ENCODE results near the gene MIS18A. TPM values are rescaled to one million over a fixed set of nuclear protein-coding genes. Genes with fewer than 3 reads are reported as not detected.

MIS18A gene
- total and polyA plus RNA-seq, 10 of the 15 experiments (the other 5 are each of a cell fraction or from before 2014, with no cell fraction given), result 6.5 to 48.9 (median 24.8) TPM

- TF ChIP-seq USF2 (IDR thresholded peaks at IDR 0.05; ENCODE audit: borderline replicate concordance, low read depth, low read length) (no peak), GATAD2B (conservative IDR thresholded peaks at IDR 0.05; ENCODE audit: low read depth) (no peak)
Observed at GRCh38 chr21:32309906-32310460, 31.1 kb upstream of the MIS18A start (continued).

- Histone ChIP-seq H3K4me3 (no peak overlapping the region), H3K36me3 (ENCODE audit: control insufficient read depth in 2 of 2, insufficient read depth in 2 of 2, low read length in 1 of 2) (peaks cover 5 to 11% of the 10 kb centered on the region in 2 experiments; a peak in 3 of 4 replicates), H2AFZ (ENCODE audit: control insufficient read depth, low read depth, low read length) (no peak overlapping the region), H4K20me1 (ENCODE audit: control insufficient read depth, insufficient read depth) (no peaks in the 10 kb centered on the region), H3K79me2 (ENCODE audit: control insufficient read depth, insufficient read depth, low read length) (no peaks in the 10 kb centered on the region), H3K9ac (ENCODE audit: control insufficient read depth, insufficient read depth, low read length) (no peak overlapping the region), H3K27me3 (replicated peaks in 1 of 2; ENCODE audit: control insufficient read depth in 2 of 2, insufficient read depth in 2 of 2, low read length in 1 of 2) (no peaks in the 10 kb centered on the region), H3K4me2 (ENCODE audit: control insufficient read depth, insufficient read depth) (no peak overlapping the region), H3K9me3 (replicated peaks; ENCODE audit: control insufficient read depth, insufficient read depth, low read length) (no peaks in the 10 kb centered on the region), H3K4me1 (ENCODE audit: control insufficient read depth, insufficient read depth, low read length) (no peaks in the 10 kb centered on the region), H3K27ac (ENCODE audit: control insufficient read depth, insufficient read depth) (no peak overlapping the region)
- WGBS (ENCODE audit: insufficient coverage, insufficient replicate concordance, low lambda C conversion rate, missing lambda C conversion rate), result 98% methylated on average over 10 of the region's 10 CpGs
- no peak for ATAC-seq
- intact Hi-C loops (cut with micrococcal nuclease; ENCODE audit: unreplicated experiment), result no loop called here
- DNase-seq (ENCODE audit: low read depth, low spot score), result no peak
- TF ChIP-seq MYC (IDR thresholded peaks at IDR 0.05; ENCODE audit: insufficient read depth, insufficient read length, insufficient replicate concordance, low read length, severe bottlenecking) (no peak), ZNF217 (IDR thresholded peaks at IDR 0.05) (no peak), FOXK2 (IDR thresholded peaks at IDR 0.05) (no peak), ZNF24 (IDR thresholded peaks at IDR 0.05) (no peak), STAT1 (conservative IDR thresholded peaks at IDR 0.05) (no peak), BCL3 (IDR thresholded peaks at IDR 0.05; ENCODE audit: borderline replicate concordance, insufficient read depth, low read depth, low read length, poor library complexity, severe bottlenecking) (no peak), CBFB (IDR thresholded peaks at IDR 0.05; ENCODE audit: low read depth) (no peak), ESRRA (IDR thresholded peaks at IDR 0.05; ENCODE audit: low read length) (no peak), EED (IDR thresholded peaks at IDR 0.05; ENCODE audit: low read depth) (no peak), POU2F2 (IDR thresholded peaks at IDR 0.05; ENCODE audit: borderline replicate concordance, low read depth, low read length) (no peak), CEBPB (IDR thresholded peaks at IDR 0.05; ENCODE audit: borderline replicate concordance in 1 of 2, low read depth in 2 of 2, low read length in 2 of 2) (no peak), EZH2 (IDR thresholded peaks at IDR 0.05; ENCODE audit: borderline replicate concordance, control insufficient read depth, low read depth, low read length) (no peak), NR2C1 (IDR thresholded peaks at IDR 0.05) (no peak), KDM1A (IDR thresholded peaks at IDR 0.05; ENCODE audit: borderline replicate concordance) (no peak), CBX5 (IDR thresholded peaks at IDR 0.05; ENCODE audit: low read depth) (no peak), RAD51 (IDR thresholded peaks at IDR 0.05) (no peak)
- BruUV-seq (replicated peaks), result no TSS peak
- in situ Hi-C loops (cut with MboI), result no loop called here
- ChIA-PET CTCF (no interaction called here), RAD21 (ENCODE audit: unreplicated experiment) (no interaction called here), SMC1A (ENCODE audit: uncharacterized antibody, unreplicated experiment) (no interaction called here), POLR2A (no interaction called here)
- no peak for FAIRE-seq
Observed at GRCh38 chr21:32308696-32309095, 29.8 kb upstream of the MIS18A start.
